ENCODE results near the gene DNAJC5.

- TF ChIP-seq CTCF (IDR thresholded peaks at IDR 0.05) (no peak), POLR2A (IDR thresholded peaks at IDR 0.05) (no peak), EP300 (IDR thresholded peaks at IDR 0.05) (no peak)
Measured at GRCh38 chr20:63940071-63940471, 45.1 kb downstream of the DNAJC5 start.

Data from ovary (tissue), 3 donors.